ENCODE data around the gene STARD9.
"Not testable (repeated sequence)": the region's sequence is repeated elsewhere in the genome, so short reads cannot be mapped to it uniquely, and the experiment has no call there.

STARD9 gene

DNA sequence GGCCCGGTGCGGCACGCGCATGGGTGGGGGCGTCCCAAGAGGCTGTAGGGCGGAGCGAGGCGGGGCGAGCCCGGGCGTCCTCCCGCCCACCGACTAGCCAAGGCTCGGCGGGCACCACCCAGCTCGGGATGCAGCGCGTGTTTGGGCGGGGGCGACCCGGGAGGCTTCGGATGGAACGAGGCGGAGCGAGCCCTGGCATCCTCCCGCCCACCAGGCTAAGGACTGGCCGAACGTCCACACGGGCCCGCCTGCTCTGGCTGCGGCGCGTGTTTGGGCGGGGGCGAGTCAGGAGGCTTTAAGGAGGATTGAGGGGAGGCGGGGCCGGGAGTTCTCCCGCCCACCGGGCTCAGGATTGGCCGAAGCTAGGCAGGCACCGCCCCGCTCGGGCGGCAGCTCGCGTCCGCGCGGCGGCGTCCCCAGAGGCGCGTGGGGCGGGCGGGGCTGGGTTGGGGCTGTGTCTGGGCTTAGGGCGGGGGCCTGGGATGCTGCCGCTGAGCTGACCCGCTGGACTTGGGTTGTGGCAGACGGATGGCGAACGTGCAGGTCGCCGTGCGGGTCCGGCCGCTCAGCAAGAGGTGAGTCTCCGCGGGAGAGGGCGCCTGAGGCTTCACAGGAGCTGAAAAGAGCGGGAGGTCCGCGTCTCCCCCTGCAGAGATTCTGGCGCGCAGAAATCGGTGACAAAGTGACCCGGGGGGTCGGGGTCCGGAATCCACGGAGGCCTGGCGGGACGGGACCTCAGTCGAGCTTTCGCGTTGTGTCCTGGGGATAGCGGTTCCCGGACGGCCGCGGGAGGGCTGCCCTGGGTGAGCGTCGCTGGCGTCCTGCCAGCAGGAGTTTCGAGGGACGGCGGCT lies at the start of gene STARD9:
TSS of gene STARD9 (plus strand) at position 419 of the 852 bp plus-strand sequence. CDS start at position 529, 110 bp downstream.
- peak; percentile 89 for DNase-seq

DNA sequence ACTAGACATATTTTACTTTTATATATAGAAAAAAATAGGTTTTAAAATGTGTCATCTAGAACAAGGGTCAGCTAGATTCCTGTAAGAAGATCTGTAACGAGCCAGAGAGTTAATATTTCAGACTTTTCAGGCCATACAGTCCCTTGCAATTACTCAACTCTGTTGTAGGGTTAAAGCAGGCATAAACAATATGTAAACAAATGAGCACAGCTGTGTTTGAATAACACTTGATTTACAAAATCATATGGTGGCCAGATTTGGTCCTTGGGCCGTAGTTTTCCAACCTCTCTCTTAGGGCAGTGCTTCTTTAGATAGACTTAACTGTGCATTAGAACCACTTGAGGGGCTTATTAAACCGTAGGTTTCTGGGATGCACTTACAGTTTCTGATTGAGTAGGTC lies 46.4 kb upstream of the STARD9 start:
- DNase-seq, result no peak

DNA sequence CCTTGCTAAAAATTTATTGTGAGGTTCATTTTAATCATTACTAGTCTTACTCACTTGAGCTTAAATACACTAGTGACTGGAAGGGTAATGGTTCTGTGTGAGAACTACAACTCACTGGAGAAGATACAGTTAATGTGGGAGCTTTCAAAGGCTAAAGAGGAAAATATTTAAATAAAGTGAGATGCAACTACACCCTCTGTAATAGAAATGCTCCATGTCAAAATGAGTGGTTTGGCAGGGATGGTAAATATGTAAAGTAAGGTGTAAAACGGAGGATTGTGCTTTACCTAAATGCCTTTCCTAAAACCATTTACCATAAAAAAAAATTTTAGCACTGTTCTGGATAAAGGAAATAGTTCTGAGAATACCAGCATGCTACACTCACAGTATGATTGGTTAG lies 42.2 kb upstream of the STARD9 start:
- DNase-seq, result no peak

DNA sequence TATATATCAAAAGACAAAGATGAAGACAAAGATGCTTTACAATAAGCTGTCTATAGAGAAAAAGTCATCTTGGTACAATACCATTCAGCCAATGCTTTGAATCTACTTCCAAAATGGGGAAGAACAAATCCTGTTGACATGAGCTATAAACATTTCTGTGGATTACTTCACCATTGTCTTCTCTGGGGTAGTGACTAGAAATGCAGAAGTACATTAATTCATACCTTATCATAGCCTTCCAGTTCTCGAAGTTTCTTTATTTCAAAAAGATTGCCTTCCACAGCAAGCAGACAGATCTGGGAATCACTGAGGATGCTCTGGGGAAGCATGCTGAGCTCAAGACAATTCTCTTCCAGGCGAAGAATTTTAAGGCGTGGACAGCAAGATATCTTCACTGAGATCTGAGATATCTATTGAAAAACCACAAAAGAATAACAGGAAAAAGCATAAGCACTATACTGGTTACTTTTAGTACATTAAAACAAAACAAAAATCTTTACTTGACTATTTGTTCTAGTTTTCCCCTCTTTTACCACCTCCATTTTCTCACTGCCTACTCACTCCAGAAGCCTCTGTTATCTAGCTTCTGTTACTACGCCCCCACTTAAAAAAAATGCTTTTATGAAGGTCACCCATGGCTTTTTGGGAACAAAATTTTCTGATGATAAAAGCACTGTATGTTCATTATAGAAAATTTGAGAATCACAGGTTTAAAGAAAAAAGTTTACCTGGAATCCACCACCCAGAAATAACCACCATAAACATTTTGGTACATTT lies 30.4 kb upstream of the STARD9 start:
- no peak for DNase-seq

DNA sequence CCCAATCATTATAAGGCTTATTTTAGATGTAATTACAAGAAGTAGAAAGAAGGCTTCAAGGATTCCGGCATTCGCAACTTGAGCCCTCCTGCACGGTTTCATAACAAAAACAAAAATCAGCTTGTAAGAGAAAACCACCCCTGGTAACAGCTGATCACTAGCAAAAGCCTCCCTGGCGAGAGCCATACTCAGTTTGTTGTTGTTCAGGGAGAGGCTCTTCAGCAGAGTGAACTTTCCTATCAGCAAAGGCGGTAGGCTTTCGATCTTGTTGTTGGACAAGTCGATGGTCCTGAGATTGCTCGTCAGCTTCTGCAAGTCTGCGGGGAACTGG lies 27.5 kb upstream of the STARD9 start:
- DNase-seq, result no peak

DNA sequence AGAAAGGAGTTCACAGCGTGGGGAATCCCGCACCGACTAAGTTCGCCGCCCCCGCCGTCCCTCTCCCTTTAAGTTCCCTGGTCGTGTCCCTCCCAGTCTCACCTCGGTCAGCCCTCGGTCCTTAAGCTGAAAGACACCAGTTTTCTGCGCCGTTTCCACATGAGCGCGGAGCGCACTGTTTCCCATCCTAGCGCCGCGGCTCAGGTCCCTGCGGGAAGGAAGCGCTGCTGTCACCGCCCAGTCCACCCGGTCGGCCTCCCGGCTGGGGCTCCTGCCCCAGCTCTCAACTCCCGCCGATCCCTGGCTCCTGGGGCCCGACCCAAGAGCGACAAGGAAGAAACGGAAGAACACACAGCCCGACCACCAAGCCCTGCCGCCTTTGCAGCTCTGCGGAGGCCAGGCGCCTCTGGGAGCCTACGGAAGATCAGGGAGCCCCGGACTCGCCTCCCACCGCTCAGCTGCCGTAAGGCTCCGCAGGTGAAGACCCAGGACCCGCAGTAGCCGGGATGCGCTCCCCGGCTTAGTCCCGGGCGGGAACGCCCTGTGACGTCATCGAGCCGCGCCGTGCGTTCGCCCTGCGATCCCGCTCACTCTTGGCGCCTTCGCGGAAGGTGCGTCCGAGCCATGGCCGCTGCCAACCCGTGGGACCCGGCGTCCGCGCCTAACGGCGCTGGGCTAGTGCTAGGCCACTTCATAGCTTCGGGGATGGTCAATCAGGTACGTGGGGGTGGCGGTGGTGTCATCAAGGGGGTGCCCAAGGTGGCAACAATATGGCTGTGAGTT lies 27.0 kb upstream of the STARD9 start, which contains the start of the genes HAUS2 and LRRC57:
TSS of gene HAUS2 (plus strand) at position 590 of the 783 bp plus-strand sequence. CDS start at position 625, 35 bp downstream.
TSS of gene LRRC57 (minus strand) at position 545 of the 783 bp plus-strand sequence. CDS start at position 186, 359 bp downstream.
- peak; percentile 76 for DNase-seq

DNA sequence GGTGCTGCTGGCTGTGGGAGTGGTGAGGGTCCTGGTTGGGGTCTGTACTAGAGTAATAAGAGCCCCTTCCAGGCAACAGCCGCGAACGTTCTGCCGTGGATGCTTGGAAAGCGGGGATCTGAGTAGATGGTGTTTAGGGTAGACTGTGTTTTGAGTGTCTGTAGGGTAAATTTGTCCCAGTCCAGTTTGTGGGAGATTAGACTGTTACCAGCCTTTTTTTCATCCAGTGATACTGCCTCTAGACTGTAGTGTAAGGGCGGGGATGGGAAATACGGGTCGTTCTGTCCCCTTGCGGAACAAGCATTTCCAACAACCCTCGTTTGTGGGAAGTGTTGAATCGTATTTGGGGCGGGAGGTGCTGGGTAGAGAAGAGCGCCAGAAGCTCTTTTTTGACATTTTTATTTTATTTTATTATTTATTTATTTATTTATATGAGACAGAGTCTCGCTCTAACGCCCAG lies 26.3 kb upstream of the STARD9 start:
- peak; percentile 54 for DNase-seq

DNA sequence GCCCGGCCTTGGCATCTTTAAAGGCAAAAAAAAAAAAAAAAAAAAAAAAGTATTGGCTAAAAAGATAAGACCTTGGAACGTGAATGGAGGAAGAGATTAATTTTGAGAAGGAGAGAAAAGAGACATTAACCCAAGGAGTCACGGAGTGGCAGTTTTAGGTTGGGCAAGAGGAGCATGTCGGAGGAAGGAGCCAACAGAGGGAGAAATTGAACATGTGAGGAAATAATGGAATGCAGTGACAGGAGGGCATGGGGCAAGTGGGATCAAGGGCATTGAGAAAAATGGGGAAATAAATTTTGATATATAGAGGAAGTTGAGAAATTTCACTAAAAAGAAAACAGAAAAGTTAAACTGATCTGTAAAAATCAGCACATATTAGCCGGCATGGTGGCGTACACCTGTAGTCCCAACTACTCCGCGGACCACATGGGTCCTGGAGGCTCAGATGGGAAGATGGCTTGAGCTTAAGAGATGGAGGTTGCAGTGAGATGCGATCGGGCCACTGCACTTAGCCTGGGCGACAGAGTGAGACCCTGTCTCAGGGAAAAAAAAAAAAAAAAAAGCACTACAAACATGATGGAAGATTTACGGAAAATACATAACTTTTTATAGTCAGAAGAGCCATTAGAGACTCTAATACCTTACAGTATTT lies 25.5 kb upstream of the STARD9 start:
- no peak for DNase-seq

DNA sequence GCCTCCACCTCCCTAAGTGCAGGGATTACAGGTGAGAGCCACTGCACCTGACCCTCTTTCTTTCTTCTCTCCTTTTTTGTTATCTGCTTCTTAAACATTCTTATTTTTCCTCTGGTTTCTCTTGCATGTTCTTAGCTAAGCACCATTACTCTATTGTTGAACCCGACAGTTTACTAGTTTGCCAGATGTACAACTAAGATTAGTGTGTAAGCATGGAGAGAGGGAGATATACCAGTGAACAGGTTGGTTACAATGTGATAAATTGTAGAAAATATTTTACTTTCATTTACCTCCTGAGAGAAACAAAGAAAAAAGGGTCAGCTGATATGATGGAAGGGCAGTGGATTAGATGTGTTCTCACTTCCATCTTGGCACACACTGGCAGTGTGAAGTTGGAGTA lies 21.9 kb upstream of the STARD9 start:
- DNase-seq, result no peak

DNA sequence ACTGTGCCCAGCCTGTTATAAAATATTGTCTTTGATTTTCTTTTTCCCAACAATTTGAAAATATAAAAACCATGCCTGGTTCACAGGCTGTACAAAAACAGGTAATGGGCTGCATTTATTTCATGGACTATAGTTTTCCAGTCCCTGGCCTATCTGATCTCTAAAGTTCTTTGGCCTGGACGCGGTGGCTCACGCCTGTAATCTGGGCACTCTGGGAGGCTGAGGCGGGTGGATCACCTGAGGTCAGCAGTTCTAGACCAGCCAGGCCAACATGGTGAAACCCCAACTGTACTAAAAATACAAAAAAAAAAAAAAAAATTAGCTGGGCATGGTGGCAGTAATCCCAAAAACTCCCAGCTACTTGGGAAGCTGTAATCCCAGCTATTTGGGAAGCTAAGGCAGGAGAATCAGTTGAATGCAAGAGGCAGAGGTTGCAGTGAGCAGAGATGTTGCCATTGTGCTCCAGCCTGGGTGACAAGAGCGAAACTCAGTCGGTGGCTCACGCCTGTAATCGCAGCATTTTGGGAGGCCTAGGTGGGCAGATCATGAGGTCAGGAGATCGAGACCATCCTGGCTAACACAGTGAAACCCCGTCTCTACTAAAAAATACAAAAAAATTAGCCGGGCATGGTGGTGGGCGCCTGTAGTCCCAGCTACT lies 18.7 kb upstream of the STARD9 start:
- not testable (repeated sequence) for DNase-seq

DNA sequence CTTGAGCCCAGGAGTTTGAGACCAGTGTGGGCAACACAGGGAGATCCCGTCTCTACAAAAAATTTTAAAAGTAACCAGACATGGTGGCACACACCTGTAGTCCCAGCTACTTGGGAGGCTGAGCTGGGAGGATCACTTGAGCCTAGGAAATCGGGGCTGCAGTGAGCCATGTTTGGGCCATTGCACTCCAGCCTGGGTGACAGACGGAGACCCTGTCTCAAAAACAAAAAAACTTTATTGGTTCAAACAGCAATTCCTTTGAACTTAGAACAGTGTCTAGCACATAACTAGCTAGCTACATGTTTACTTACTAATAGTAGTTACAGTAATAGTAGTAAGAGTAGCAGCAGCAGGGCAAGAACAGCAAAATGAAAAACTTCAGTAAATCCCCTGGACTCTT lies 16.7 kb upstream of the STARD9 start:
- no peak for DNase-seq

DNA sequence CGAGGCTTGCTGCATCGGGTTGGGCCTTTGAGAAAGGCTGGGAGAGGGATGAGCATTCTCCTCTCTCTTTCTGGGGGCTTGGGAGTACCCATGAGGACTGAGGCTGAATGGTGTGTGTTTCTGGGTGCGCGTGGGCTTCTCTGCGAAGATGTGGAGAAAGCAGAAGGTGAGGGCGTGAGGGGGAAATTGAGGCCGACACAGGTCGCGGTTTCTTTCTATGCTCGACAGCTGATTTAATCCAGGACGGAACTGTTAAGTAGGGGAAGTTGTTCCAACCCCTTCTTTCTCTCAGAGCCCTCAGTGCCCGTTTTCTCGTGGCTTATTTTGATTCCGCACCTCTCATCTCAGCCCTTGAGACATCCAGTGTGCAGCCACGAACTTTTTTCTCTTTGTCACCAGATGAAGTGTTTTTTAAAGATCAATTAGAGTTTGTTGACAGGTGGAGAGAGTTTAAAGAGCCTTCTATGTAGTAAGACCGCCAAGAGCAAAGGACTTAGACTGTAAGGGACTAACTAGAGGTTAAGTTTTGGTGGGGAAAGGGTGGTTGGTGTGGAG lies 711 bp downstream of the STARD9 start:
- peak; percentile 41 for DNase-seq

DNA sequence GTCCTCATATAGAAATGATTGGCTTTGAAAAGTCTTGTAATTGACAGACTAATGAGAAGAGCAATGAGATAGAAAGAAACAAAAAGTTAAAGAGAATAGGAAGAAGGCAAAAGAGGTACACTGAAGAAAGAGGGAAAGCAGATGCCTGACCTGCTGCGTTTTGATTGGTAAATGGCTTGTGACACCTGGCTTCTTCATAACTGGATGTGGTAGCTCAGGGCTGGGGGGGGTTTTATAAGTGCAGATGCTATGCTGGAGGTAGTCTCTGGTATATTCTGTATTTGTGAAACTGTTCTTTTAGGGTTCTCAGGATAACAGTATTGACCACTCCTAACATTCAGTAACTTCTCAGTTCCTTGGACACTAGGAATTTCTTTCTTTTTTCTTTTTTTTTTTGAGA lies 1.4 kb downstream of the STARD9 start:
- no peak for DNase-seq

DNA sequence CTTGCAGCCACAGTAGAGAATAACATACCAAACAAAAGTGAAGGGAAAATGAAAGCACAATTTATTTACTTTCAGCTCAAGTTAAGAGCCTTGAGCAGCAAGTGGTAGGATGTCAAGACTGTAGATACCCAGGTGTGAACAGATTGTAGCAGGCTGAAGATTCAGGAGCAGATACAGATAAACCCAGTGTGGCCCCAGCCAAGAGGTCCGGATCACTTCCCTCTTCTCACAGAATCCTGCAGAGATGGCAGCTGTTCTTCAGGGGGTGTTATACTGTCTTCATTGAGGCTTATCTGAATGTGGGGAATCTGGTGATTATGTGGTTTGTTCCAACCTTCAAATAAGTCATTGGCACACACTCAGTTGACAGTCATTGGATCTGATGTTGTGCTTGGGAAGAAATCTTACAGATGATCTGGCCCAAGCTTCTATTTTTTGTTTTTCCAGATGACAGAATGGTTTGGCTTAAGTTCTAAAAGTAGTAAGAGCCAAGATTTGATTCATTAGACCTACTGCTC lies 2.2 kb downstream of the STARD9 start:
- DNase-seq, result no peak

DNA sequence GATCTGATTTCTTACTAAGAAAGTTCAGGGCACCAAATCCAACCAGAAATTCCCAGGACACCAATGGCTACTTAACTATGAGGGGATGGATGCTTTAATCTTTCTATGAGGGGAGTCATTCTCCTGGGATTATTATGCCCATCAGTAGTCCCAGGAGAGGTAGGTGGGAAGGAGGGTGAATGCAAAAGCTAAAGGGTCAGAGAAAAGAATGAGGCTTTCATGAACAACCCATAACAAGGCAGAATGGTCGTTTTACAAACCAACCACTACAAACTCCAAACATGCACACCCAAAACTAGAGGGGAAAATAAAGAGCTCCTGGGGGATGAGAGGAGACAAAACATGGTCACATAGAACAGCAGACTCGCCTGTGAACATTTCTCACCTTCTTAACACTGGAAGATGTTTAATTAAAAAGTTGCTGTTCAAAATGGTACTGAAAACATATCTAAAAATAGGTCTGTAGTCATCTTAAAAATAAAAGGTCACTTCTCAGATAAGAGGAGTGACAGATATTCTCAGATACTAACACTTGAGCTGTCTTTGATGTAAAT lies 3.7 kb downstream of the STARD9 start:
- DNase-seq, result no peak

DNA sequence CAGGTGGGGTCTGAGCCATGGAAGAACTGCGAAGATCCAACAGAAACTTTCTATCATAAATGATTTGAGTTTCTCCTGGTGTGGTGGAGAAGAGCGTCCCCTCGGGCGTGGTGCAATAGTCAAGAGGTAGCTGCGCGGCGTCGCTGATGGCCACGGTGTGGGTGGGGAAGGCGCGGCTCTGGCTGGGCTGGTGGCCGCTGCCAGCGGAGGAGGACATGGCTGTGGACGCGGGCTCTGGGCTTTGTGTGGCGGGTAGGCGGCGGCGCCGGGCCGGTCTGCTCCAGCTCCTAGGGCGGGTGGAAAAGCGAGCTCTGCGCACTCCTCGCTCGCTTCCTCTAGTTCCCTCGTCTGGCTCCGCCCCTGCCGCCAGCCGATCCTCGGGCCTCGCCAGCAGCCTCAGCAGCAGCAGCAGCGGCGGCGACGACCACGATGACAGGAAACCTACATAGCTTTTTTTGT lies 5.9 kb downstream of the STARD9 start:
- peak; percentile 74 for DNase-seq

DNA sequence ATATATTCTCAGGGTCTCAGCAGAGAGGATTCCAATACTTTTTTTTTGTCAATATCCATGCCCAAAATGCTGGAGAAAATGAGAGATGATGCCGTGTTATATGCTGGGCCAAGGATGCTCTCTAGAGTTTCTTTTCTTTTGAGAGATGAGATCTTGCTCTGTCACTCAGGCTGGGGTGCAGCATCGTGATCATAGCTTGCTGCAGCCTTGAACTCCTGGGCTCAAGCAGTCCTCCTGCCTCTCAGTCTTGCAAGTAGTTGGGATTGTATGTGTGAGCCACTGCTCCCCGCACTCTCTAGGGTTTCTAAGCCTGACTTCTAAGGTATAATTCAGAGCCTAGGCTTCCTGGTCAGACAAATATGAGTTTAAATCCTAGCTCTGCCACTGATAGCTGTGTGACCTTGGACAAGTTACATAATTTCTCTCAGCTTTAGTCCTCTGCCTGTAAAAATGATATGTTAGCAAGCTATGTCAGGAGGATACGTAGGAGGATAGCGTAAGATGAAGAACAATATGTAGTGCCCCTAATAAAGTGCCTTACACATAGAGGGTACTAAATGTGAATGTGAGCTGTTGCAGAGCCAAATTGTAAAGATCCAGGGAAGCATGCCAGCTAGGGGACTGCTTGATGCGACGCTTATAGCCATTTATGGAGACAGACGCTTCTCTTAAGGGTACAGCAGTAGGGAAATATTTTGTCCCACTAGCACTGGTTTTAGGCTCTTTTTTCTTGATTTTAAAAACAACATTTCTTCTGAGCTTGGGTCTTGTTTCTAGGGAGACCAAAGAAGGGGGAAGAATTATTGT lies 7.4 kb downstream of the STARD9 start:
- no peak for DNase-seq

DNA sequence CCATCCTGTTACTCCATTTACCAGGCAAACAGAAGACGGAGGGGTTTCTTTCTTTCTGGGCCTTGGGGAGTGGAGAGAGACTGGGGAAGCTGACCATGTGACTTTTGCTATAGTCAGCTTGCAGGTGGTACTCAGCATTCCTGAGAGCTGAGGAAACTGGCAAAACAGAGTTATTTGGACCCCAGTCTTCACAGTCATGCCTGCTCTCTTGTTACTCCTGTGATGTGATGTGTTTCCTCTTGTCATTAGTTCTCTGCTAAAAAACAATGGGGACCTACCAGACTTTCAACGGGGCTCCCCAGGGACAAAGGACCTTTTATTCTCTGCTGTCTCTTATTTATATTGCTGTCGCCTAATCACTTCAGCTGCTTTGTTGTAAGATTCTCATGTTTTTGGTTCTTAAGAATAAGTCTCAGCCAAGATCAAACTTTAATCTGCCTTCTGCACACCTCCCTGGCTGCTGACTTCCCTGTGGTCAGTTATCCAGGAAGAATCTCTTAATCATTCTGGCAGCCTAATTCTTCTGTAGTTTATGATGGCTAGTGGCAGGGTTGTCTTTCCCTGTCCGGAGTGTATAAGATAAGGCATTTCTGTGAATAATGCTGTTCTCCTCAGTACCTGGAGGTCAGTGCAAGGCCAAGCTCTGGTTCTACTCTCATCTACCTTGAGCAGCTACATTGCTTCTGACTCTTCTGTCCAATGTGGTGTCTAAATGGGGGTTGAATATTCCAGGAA lies 8.8 kb downstream of the STARD9 start:
- no peak for DNase-seq

DNA sequence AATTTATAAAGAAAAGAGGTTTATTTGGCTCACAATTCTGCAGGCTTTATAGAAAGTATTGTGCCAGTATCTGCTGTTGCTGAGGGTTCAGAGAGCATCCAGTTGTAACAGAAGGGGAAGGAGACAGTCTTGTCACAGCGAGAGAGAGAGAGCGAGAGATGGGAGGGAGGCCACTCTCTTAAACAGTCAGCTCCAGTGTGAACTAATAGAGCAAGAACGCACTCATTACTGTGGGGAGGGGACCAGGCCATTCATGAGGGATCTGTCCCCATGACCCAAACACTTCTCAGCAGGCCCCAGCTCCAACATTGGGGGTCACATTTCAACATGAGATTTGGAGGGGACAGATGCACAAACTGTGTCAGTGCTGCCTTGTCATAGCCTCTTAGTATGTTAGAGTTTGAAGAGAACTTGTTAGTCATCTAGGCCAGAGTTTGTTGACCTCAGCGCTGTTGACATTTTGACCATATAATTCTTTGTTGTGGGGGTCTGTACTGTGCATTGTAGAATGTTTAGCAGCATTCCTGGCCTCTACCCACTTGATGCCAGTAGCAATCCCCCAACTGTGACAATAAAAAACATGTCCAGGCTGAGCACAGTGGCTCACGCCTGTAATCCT lies 15.3 kb downstream of the STARD9 start:
- no peak for DNase-seq
